ENCODE results near the gene GTF2F1. TPM values are rescaled to one million over a fixed set of nuclear protein-coding genes. Genes with fewer than 3 reads are reported as not detected.
A peak's percentile ranks its signal among the peaks of the same experiment; 100 is the strongest.

The GTF2F1 gene
- total RNA-seq, 1 donor from 2014 or later, result 72.4 TPM

GRCh38 chr19:6394831-6395230, 1.9 kb upstream of the GTF2F1 start:
- Mint-ChIP-seq H3K4me1 (ENCODE audit: unreplicated experiment) (peaks cover 17% of the 10 kb centered on the region), H3K9me3 (no peaks in the 10 kb centered on the region), H3K27ac (peak overlapping the region; percentile 94), H3K36me3 (peaks cover 8% of the 10 kb centered on the region), H3K4me3 (peak overlapping the region; percentile 77), H3K27me3 (no peaks in the 10 kb centered on the region)
- no peak for DNase-seq (ENCODE audit: extremely low spot score, unreplicated experiment)
- TF ChIP-seq CTCF (conservative IDR thresholded peaks at IDR 0.05), result no peak

- Mint-ChIP-seq H3K4me1 (ENCODE audit: unreplicated experiment) (peaks cover 17% of the 10 kb centered on the region), H3K4me3 (peak overlapping the region; percentile 96), H3K36me3 (peaks cover 8% of the 10 kb centered on the region), H3K27ac (peak overlapping the region; percentile 94), H3K27me3 (no peaks in the 10 kb centered on the region), H3K9me3 (no peaks in the 10 kb centered on the region)
- no peak for DNase-seq (ENCODE audit: extremely low spot score, unreplicated experiment)
- no peak for TF ChIP-seq CTCF (conservative IDR thresholded peaks at IDR 0.05)
Observed at GRCh38 chr19:6393983-6394412, 1.0 kb upstream of the GTF2F1 start.

GRCh38 chr19:6392221-6393073, 517 bp downstream of the GTF2F1 start:
- Mint-ChIP-seq H3K9me3 (no peaks in the 10 kb centered on the region), H3K27me3 (no peaks in the 10 kb centered on the region), H3K4me1 (ENCODE audit: unreplicated experiment) (peaks cover 17% of the 10 kb centered on the region), H3K27ac (peak overlapping the region; percentile 94), H3K36me3 (peaks cover 8% of the 10 kb centered on the region), H3K4me3 (peak overlapping the region; percentile 96)
- no peak for TF ChIP-seq CTCF (conservative IDR thresholded peaks at IDR 0.05)
- no peak for DNase-seq (ENCODE audit: extremely low spot score, unreplicated experiment)

GRCh38 chr19:6387372-6387771, 5.6 kb downstream of the GTF2F1 start:
- H3K27me3 Mint-ChIP-seq, result no peaks in the 10 kb centered on the region
- DNase-seq (ENCODE audit: extremely low spot score, unreplicated experiment), result no peak
- H3K4me3 Mint-ChIP-seq, result no peak overlapping the region
- no peak overlapping the region for H3K27ac Mint-ChIP-seq
- peaks cover 8% of the 10 kb centered on the region for H3K4me1 Mint-ChIP-seq (ENCODE audit: unreplicated experiment)
- TF ChIP-seq CTCF (conservative IDR thresholded peaks at IDR 0.05), result no peak
- peaks cover 11% of the 10 kb centered on the region for H3K36me3 Mint-ChIP-seq
- H3K9me3 Mint-ChIP-seq, result no peaks in the 10 kb centered on the region

GRCh38 chr19:6384381-6384780, 8.6 kb downstream of the GTF2F1 start:
- DNase-seq (ENCODE audit: extremely low spot score, unreplicated experiment), result no peak
- H3K36me3 Mint-ChIP-seq, result peaks cover 14% of the 10 kb centered on the region
- no peak for TF ChIP-seq CTCF (conservative IDR thresholded peaks at IDR 0.05)
- no peak overlapping the region for H3K27ac Mint-ChIP-seq
- no peak overlapping the region for H3K4me3 Mint-ChIP-seq
- H3K9me3 Mint-ChIP-seq, result no peaks in the 10 kb centered on the region
- no peaks in the 10 kb centered on the region for H3K27me3 Mint-ChIP-seq
- H3K4me1 Mint-ChIP-seq (ENCODE audit: unreplicated experiment), result no peaks in the 10 kb centered on the region
